ENCODE results near the gene UBE2QL1. TPM values are rescaled to one million over a fixed set of nuclear protein-coding genes. Genes with fewer than 3 reads are reported as not detected.

Gene UBE2QL1
- total RNA-seq, 1 experiment from 2014 or later = 2.6 TPM

- Histone ChIP-seq H3K36me3 (ENCODE audit: insufficient read depth, low read length, poor library complexity, severe bottlenecking) (no peaks in the 10 kb centered on the region), H3K4me1 (ENCODE audit: insufficient read depth, low read length, poor library complexity, severe bottlenecking) (no peaks in the 10 kb centered on the region), H3K9me3 (ENCODE audit: low read depth, low read length, poor library complexity, severe bottlenecking) (no peaks in the 10 kb centered on the region), H3K4me3 (ENCODE audit: low read depth, low read length, poor library complexity, severe bottlenecking) (no peak overlapping the region), H3K27me3 (replicated peaks; ENCODE audit: insufficient read depth, low read depth, low read length, poor library complexity) (no peaks in the 10 kb centered on the region), H3K27ac (ENCODE audit: low read depth, low read length, poor library complexity, severe bottlenecking) (no peak overlapping the region)
- DNase-seq (ENCODE audit: low spot score) = no peak
- no TSS peak for BruUV-seq (replicated peaks)
- TF ChIP-seq EZH2 (IDR thresholded peaks at IDR 0.05; ENCODE audit: borderline replicate concordance, low read depth, low read length, poor library complexity, severe bottlenecking) (no peak), CTCF (conservative IDR thresholded peaks at IDR 0.05; ENCODE audit: low read depth, low read length) (no peak)
- CTCF ChIA-PET = no interaction called here
- intact Hi-C loops (cut with micrococcal nuclease; ENCODE audit: unreplicated experiment) = no loop called here
- POLR2A ChIA-PET (ENCODE audit: low non-redundant PET) = no interaction called here
These were observed 46.3 kb downstream of the UBE2QL1 start for GRCh38 chr5:6494939-6495338.

- intact Hi-C loops (cut with micrococcal nuclease; ENCODE audit: unreplicated experiment) = no loop called here
- no TSS peak for BruUV-seq (replicated peaks)
- ChIA-PET CTCF (no interaction called here), POLR2A (ENCODE audit: low non-redundant PET) (no interaction called here)
- H3K4me3 ChIP-seq (ENCODE audit: low read depth, low read length, poor library complexity, severe bottlenecking) = no peak overlapping the region
- no peak for DNase-seq (ENCODE audit: low spot score)
- H3K36me3 ChIP-seq (ENCODE audit: insufficient read depth, low read length, poor library complexity, severe bottlenecking) = no peaks in the 10 kb centered on the region
- no peaks in the 10 kb centered on the region for H3K4me1 ChIP-seq (ENCODE audit: insufficient read depth, low read length, poor library complexity, severe bottlenecking)
- H3K9me3 ChIP-seq (ENCODE audit: low read depth, low read length, poor library complexity, severe bottlenecking) = no peaks in the 10 kb centered on the region
- H3K27me3 ChIP-seq (replicated peaks; ENCODE audit: insufficient read depth, low read depth, low read length, poor library complexity) = no peaks in the 10 kb centered on the region
- TF ChIP-seq EZH2 (IDR thresholded peaks at IDR 0.05; ENCODE audit: borderline replicate concordance, low read depth, low read length, poor library complexity, severe bottlenecking) = no peak
- TF ChIP-seq CTCF (conservative IDR thresholded peaks at IDR 0.05; ENCODE audit: low read depth, low read length) = no peak
- no peak overlapping the region for H3K27ac ChIP-seq (ENCODE audit: low read depth, low read length, poor library complexity, severe bottlenecking)
These were observed 47.0 kb downstream of the UBE2QL1 start for GRCh38 chr5:6495433-6496206.

- CTCF ChIA-PET = no interaction called here
- no TSS peak for BruUV-seq (replicated peaks)
- intact Hi-C loops (cut with micrococcal nuclease; ENCODE audit: unreplicated experiment) = no loop called here
- Histone ChIP-seq H3K36me3 (ENCODE audit: insufficient read depth, low read length, poor library complexity, severe bottlenecking) (no peaks in the 10 kb centered on the region), H3K4me3 (ENCODE audit: low read depth, low read length, poor library complexity, severe bottlenecking) (no peak overlapping the region), H3K27ac (ENCODE audit: low read depth, low read length, poor library complexity, severe bottlenecking) (no peak overlapping the region), H3K4me1 (ENCODE audit: insufficient read depth, low read length, poor library complexity, severe bottlenecking) (no peaks in the 10 kb centered on the region), H3K27me3 (replicated peaks; ENCODE audit: insufficient read depth, low read depth, low read length, poor library complexity) (no peaks in the 10 kb centered on the region), H3K9me3 (ENCODE audit: low read depth, low read length, poor library complexity, severe bottlenecking) (no peaks in the 10 kb centered on the region)
- DNase-seq (ENCODE audit: low spot score) = no peak
- POLR2A ChIA-PET (ENCODE audit: low non-redundant PET) = no interaction called here
- TF ChIP-seq EZH2 (IDR thresholded peaks at IDR 0.05; ENCODE audit: borderline replicate concordance, low read depth, low read length, poor library complexity, severe bottlenecking) (no peak), CTCF (conservative IDR thresholded peaks at IDR 0.05; ENCODE audit: low read depth, low read length) (no peak)
These were observed 47.5 kb downstream of the UBE2QL1 start for GRCh38 chr5:6496207-6496584.
